ENCODE data around the gene PPY.

PPY gene

GRCh38 chr17:43891851-43892646 lies 50.2 kb downstream of the PPY start:
- no peak overlapping the region for H3K4me3 ChIP-seq (ENCODE audit: low read length)
- H3K9ac ChIP-seq (ENCODE audit: low read length): no peak overlapping the region
- H3K36me3 ChIP-seq (ENCODE audit: control insufficient read depth, insufficient read depth, low read length): peaks cover 4% of the 10 kb centered on the region
- no peaks in the 10 kb centered on the region for H3K27me3 ChIP-seq (ENCODE audit: control insufficient read depth, insufficient read depth, low read length)
- H3K27ac ChIP-seq (ENCODE audit: low read depth, low read length): no peak overlapping the region
- no peaks in the 10 kb centered on the region for H3K4me1 ChIP-seq (ENCODE audit: control insufficient read depth, insufficient read depth, low read length)
